ENCODE data around the gene SCGB1C2.

DNA sequence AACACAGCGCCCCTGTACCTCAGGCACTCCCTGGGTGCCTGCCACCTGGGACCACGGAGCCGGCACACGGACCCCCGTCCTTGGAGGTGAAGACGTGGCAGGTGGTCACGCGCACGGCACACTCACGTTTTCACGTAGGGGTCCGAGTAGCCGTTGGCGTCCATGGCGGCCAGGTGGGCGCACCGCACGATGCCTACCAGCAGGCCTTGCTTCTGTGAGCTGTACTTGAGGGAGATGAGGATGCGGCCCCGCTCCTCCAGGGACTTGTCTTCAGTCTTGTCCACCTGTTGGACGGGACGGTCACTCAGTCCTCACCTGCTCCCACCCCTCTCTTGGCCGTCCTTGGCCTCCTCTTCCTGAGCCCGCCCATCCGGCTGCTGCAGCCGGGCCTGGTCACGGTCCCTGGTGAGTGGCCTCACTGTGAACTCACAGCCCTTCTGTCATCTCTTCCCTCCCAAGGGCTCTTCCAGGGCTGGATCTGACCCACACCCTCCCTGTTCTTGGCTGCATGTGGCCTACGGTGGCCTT, 18.8 kb downstream of the SCGB1C2 start:
- TF ChIP-seq CTCF (IDR thresholded peaks at IDR 0.05) = no peak
- TF ChIP-seq POLR2A (IDR thresholded peaks at IDR 0.05) = no peak
- TF ChIP-seq EP300 (IDR thresholded peaks at IDR 0.05) = no peak
